H1 (cell line): Measurements from ENCODE around the gene UBE2D2. TPM values are rescaled to one million over a fixed set of nuclear protein-coding genes. Genes with fewer than 3 reads are reported as not detected.

Experiments
- BRCA1 ChIP-seq: IDR thresholded peaks from 2 replicates; pipeline ENCODE4 v1.6.1; 2012; ENCODE audit warnings: low read depth, low read length, improper control_type of control experiment
- CEBPB ChIP-seq: IDR thresholded peaks from 2 replicates; pipeline ENCODE4 v1.6.1; 2012; ENCODE audit warnings: low read depth, low read length
- CHD1 ChIP-seq: IDR thresholded peaks from 2 replicates; pipeline ENCODE4 v1.6.1; 2012; ENCODE audit warnings: low read depth, low read length, improper control_type of control experiment
- SIRT6 ChIP-seq: IDR thresholded peaks from one replicate; pipeline ENCODE4 v1.7.1; 2012; ENCODE audit warnings: low read length, inconsistent platforms
- SIX5 ChIP-seq: IDR thresholded peaks from 2 replicates; pipeline ENCODE4 v1.6.1; 2011; ENCODE audit warnings: mild to moderate bottlenecking, low read depth, low read length
- polyA plus RNA-seq, 7 experiments: library from polyadenylated mRNA; depleted of rRNA in 3 of 7; stranded (reverse) in 5 of 7; unstranded in 2 of 7; fragments of >200 nt in 5 of 7; fragments of 200-250 nt in 2 of 7; gene quantifications; 1 replicate in 5 of 7; 2 replicates in 1 of 7; 4 replicates in 1 of 7; pipeline versions ENCODE4 v1.2.1 to v1.2.3, GENCODE V29; 2011 to 2013; ENCODE audit warnings: missing spikeins in 2 of 7, mixed read lengths in 2 of 7
- total RNA-seq: library from RNA; stranded (reverse); fragmentation: NEBNext Ultra II Directional; extraction: Animal tissue kit (Norgen Biotek cat#: 25700); gene quantifications from 2 replicates; pipeline ENCODE4 v1.2.1, GENCODE V29; 2021

The UBE2D2 gene
- total and polyA plus RNA-seq, 2 of the 8 experiments (the other 6 are each of a cell fraction or from before 2014, with no cell fraction given) = 66.9 to 203 TPM

DNA sequence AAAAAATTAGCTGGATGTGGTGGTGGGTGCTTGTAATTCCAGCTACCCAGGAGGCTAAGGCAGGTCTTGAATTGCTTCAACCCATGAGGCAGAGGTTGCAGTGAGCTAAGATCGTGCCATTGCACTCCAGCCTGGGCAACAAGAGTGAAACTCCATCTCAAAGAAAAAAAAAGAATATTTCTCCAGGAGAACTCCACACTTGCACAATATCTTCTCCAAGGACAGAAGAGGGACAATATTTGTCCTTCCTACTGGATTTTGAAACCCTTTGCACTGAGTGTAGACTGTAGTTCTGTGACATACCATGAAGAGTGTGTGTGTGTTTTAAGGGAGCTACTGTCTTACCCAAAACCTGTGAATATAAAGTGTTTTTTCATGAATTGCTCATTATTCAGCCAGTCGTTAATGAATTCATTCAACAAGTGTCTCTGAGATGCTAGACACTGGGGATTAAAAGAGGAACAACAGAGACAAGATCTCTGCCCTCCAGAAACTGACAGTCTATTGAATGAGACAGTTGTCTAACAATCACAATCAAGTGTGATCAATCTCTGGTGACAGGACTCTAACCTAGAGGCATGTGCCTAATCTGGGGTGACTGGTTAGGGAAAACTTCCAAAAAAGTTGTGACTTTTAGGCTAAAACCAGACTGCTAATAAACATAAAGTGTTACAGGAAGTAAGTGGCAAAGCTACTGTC lies 9.8 kb upstream of the UBE2D2 start (continued):
- TF ChIP-seq SIX5 (no peak), CHD1 (no peak), CEBPB (no peak), SIRT6 (no peak), BRCA1 (no peak)
